Right forelimb (tissue), 1 donor: ENCODE measurements around the gene RIN3.
A peak's percentile ranks its signal among the peaks of the same experiment; 100 is the strongest.
"Not testable (repeated sequence)": the region's sequence is repeated elsewhere in the genome, so short reads cannot be mapped to it uniquely, and the experiment has no call there.

ENCODE experiments used
- DNase-seq: peaks from one replicate; pipeline ENCODE4 v3.0.0-alpha.2; 2018

Gene RIN3

GRCh38 chr14:92531106-92531873, 17.7 kb downstream of the RIN3 start:
- DNase-seq = no peak

GRCh38 chr14:92532490-92533163, 19.0 kb downstream of the RIN3 start:
- no peak for DNase-seq

- DNase-seq = no peak
These were observed 21.5 kb downstream of the RIN3 start for GRCh38 chr14:92534932-92535643.

GRCh38 chr14:92536231-92536630, 22.6 kb downstream of the RIN3 start:
- not testable (repeated sequence) for DNase-seq

GRCh38 chr14:92538412-92538985, 24.9 kb downstream of the RIN3 start:
- DNase-seq = no peak

- DNase-seq = no peak
These were observed 25.8 kb downstream of the RIN3 start for GRCh38 chr14:92539419-92539818.

- no peak for DNase-seq
These were observed 26.3 kb downstream of the RIN3 start for GRCh38 chr14:92539875-92540274.

- peak; percentile 96 for DNase-seq
These were observed 27.0 kb downstream of the RIN3 start for GRCh38 chr14:92540472-92541048.

- DNase-seq = no peak
These were observed 29.4 kb downstream of the RIN3 start for GRCh38 chr14:92542766-92543554.

- no peak for DNase-seq
These were observed 30.6 kb downstream of the RIN3 start for GRCh38 chr14:92544051-92544720.

GRCh38 chr14:92546347-92547053, 32.9 kb downstream of the RIN3 start:
- DNase-seq = no peak

GRCh38 chr14:92549105-92549858, 35.7 kb downstream of the RIN3 start:
- no peak for DNase-seq

- DNase-seq = no peak
These were observed 36.3 kb downstream of the RIN3 start for GRCh38 chr14:92549859-92550230.

- DNase-seq = no peak
These were observed 37.7 kb downstream of the RIN3 start for GRCh38 chr14:92551044-92551841.

- no peak for DNase-seq
These were observed 38.5 kb downstream of the RIN3 start for GRCh38 chr14:92552066-92552465.

- DNase-seq = no peak
These were observed 39.9 kb downstream of the RIN3 start for GRCh38 chr14:92553438-92553837.

- no peak for DNase-seq
These were observed 42.0 kb downstream of the RIN3 start for GRCh38 chr14:92555465-92556111.

- no peak for DNase-seq
These were observed 42.7 kb downstream of the RIN3 start for GRCh38 chr14:92556255-92556741.
